ENCODE data around the gene DKKL1. TPM values are rescaled to one million over a fixed set of nuclear protein-coding genes. Genes with fewer than 3 reads are reported as not detected.

The DKKL1 gene
- total RNA-seq, 1 donor, result 0.18 TPM

GRCh38 chr19:49356382-49356781 is 7.3 kb upstream of the DKKL1 start:
- no peak for DNase-seq (ENCODE audit: low read depth)
- no peak overlapping the region for H3K4me3 ChIP-seq (ENCODE audit: low read depth, low read length)

DNA sequence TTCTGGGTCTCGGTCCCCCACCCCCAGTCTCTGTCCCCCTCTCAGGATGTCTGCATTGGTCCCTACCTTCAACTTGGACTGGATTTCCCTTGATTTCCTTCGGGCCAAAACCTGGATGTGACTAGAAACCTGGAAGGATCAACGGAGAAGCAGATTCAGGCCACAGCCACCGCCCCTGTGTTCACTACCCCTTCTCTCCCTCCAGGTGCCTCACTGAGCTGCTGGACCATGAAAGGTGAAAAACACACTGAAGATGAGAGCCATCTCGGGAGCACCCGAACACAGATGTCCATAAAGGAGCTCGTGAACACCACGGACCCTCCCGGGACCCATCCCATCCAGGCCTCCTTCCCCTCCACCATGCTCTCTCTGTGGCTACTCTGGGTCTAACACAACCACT is 6.5 kb upstream of the DKKL1 start:
- no peak overlapping the region for H3K4me3 ChIP-seq (ENCODE audit: low read depth, low read length)
- no peak for TF ChIP-seq CTCF (IDR thresholded peaks at IDR 0.05; ENCODE audit: insufficient read depth, low read length)
- no peak for DNase-seq (ENCODE audit: low read depth)

More at GRCh38 chr19:49356382-49356781, 7.3 kb upstream of the DKKL1 start:
- TF ChIP-seq CTCF (IDR thresholded peaks at IDR 0.05; ENCODE audit: insufficient read depth, low read length), result no peak

GRCh38 chr19:49359851-49360820 is 3.5 kb upstream of the DKKL1 start:
- H3K4me3 ChIP-seq (ENCODE audit: low read depth, low read length), result no peak overlapping the region
- DNase-seq (ENCODE audit: low read depth), result no peak
- TF ChIP-seq CTCF (IDR thresholded peaks at IDR 0.05; ENCODE audit: insufficient read depth, low read length), result no peak

DNA sequence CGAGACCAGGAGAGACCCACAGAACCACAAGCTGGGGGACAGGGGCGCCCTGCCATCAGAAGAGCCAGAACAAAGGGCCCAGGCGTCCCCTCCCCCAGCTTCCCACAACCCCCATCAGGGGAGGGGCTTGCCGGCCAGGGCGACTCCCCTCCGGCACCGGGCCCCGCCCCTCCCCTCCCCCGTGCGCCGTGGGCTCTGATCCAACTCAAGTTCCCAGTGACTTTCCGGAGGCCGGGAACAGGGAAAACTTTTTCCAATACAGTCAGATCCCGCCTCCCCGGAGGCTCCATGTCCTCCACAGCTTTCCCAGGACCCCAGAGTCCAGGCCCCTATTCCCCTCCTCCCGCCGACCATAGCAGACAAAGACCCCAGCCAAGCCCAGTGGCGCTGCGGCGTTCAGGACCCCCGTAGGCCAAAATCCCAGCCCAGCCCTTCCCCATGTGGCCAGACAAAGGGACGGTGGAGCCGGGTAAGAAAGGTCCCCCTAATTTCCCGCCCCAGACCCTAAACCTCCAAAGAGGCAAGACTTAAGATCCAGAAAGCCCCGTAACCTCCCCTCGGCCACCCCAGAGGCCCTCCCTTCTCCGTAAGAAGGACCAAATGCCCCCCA is 2.1 kb upstream of the DKKL1 start:
- DNase-seq (ENCODE audit: low read depth), result peak; percentile 81
- peak overlapping the region; percentile 88 for H3K4me3 ChIP-seq (ENCODE audit: low read depth, low read length)
- no peak for TF ChIP-seq CTCF (IDR thresholded peaks at IDR 0.05; ENCODE audit: insufficient read depth, low read length)

- peak; percentile 31 for DNase-seq (ENCODE audit: low read depth)
- peak within 1 kb of the TSS; percentile 88 for H3K4me3 ChIP-seq (ENCODE audit: low read depth, low read length)
- TF ChIP-seq CTCF (IDR thresholded peaks at IDR 0.05; ENCODE audit: insufficient read depth, low read length), result no peak
These were observed 1.4 kb upstream of the DKKL1 start, which contains the start of gene TEAD2 for GRCh38 chr19:49362048-49362928. Gene TEAD2, minus strand, starts transcription at chr19:49362416. Its CDS starts 2,341 bp downstream, at chr19:49360075.

GRCh38 chr19:49362929-49363267 is 779 bp upstream of the DKKL1 start:
- H3K4me3 ChIP-seq (ENCODE audit: low read depth, low read length), result peak overlapping the region; percentile 88
- no peak for TF ChIP-seq CTCF (IDR thresholded peaks at IDR 0.05; ENCODE audit: insufficient read depth, low read length)
- DNase-seq (ENCODE audit: low read depth), result no peak

Data from fibroblast of the aortic adventitia (primary cell).